ENCODE data around the gene PAOX.
A peak's percentile ranks its signal among the peaks of the same experiment; 100 is the strongest.

Gene PAOX

DNA sequence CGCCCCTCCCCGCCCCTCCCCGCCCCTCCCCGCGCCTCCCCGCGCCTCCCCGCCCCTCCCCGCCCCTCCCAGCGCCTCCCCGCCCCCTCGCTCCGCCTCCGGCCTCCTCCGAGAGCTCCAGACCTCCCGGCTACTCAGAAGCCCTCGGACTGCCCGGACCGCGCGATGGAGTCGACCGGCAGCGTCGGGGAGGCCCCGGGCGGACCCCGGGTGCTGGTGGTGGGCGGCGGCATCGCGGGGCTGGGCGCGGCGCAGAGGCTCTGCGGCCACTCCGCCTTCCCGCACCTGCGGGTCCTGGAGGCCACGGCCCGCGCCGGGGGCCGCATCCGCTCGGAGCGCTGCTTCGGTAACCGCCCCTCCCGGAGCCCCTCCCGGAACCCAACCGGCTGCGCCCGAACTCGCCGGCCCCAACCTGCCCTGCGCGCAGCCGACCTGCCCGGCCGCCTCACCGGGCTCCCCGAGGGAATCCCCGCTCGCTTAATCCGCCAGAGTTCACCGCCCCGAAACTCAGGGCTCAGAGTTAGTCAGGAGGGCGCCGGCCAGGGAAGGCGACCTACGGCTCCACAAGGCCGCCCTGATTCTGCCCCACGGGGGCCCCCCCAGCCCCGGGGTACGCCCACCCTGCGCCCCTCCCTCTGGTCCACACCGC, at the start of gene PAOX:
TSS of gene PAOX (plus strand) at position 111 of the 649 bp plus-strand sequence. CDS start at position 166, 55 bp downstream.
- DNase-seq, result no peak

DNA sequence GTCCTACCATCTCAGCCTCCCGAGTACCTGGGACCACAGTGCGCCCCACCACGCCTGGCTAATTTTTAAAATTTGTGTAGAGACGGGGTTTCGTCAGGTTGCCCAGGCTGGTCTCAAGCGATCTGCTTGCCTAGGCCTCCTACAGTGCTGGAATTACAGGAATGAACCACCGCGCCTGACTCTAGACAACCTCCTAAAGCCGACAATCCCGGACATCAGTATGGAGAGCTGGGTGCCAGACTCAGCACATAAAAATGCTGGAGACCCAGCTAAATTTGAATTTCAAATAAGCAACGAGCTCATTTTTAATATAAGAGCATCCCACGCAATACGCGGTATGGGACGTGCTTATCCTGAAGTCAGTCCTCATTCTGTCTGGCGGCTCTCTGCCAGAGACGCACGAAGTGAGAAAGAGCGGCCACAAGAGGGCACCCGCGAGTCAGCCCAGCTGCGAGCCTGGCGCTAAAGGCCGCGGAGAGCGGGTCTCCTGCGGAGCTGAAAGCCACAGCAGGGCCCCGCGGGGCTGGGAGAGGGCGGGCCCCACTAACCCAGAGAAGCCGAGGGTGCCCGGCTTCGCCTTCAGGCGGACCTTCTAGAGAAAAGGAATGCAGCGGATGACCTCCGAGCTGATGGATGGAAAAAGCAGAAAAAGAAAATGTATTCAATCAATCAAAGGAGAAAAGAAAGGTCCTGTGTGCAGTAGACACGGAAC, 49.4 kb upstream of the PAOX start:
- DNase-seq, result peak; percentile 82

DNA sequence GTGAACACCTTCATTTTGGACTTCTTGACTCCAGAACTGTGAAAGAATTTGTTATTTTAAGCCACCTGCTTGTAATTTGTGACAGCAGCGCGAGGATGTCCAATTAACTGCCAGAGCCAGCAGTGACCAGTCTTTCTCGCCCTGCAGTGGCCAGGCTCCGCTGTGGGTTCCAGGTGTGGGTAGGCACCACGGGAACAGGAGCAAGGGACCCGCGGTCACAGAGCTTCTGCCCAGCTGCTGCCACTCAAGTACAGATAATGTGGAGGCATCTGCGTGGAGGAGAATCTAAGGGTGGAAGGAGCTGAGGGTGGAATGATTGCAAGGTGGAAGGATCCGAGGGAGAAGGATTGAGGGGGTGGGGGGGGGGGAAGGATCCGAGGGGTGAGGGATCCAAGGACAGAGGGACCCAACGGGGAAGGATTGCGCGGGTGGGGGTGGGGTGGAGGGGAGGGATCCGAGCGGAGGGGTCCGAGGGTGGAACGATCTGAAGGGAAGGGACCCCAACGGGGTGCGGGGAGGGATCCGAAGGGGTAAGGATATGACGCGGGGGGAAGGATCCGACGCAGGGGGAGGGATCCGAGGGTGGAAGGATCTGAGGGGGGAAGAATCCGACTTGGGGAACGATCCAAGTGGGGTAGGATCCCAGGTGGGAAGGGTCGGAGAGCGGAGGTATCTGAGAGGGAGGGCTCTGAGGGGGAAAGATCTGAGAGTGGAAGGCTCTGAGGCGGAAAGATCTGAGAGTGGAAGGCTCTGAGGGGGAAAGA, 45.9 kb upstream of the PAOX start:
- no peak for DNase-seq

DNA sequence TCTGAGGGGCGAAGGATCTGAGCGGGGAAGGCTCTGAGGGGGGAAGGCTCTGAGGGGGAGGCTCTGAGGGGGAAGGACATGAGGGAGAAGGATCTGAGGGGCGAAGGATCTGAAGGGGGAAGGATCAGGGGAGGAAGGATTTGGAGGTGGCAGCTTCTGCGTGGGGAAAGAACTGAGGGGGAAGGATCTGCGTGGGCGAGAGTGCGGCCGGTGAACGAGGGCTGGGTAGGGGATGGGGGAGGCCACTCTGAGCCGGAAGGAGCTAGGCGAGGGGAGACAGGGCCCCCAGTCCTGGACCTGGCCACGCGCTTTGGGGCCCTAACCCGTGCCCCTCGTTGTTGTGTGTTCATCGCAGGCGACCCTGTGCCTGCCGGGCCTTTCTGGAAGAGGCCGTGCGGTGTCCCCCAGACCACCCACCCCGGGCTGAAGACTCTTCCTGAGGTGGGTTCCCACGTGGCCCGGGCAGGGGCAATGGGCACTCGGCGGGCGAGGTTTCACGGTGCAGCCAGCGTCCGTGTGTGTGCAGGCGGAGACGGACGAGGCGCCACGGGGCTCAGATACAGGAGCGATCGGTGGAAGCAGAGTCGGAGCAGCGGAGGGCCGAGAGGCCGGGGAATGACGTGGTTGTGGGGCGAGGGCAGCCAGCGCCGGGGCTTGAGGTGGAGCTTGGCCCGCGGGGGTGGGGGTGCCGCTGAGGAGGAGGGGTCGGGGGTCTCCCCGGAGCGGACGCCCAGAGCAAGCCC, 44.4 kb upstream of the PAOX start:
- DNase-seq, result peak; percentile 4

DNA sequence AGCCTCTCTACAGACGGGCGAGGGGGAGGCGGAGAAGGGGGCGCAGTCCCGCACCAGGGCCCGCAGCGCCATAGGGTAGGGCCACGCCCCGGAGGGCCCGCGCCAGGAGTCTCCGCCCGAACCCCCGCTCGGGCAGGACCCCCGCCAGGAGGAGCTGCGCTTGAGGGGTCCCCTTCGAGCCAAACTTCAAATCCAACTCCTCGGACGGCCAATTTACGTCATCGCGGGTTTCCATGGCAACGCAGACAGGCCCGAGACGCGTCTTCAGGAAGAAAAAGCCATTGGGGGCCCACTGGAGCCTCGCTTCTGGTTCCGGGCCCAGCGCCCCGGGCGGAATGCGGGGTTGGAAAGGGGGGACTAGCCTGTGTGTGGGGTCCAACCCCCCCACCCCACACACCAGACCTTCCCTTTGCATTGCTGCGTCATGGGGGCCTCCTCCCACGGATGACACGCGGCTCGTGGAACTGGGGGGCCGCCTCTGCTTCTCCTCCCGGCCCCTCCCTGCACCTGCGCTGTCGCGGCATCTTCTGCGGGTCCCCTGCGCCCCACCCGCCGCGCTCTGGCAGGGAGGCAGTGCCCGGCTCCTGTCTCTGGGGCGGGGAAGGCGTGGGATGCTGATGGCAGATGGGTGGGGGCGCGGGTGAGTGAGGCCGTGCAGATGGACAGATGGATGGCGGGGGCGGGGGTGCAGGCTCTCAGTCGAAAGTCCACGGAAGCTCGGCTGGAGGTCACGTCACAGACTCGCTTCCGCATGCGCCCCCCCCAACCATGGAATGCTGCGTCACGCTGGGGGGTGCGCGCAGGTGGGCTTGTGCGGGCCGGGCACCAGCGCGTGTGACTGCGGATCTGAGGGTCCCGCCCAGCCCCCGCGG, 43.6 kb upstream of the PAOX start:
- no peak for DNase-seq

DNA sequence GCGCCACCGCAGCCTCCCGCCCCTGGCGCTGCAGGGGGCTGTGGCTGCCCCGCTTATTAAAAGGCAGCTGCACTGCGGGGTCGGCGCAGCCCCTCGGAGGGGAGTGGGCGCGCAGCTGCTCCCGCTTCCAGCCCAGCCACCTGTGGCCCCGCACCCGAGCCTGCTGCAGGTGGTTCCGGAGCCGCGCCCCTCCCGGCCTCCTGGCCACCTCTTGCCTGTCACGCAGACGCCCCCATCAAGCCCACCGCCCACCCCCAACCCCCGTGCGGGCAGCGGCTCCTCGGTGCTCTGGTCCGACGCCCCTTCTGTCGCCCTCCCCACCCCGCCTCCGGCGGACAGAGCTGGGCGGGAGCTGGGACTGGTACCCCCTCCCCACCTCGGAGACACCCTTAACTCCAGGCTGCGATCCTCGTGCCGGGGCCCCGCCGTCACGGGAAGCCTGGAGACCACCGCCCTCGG, 42.9 kb upstream of the PAOX start:
- no peak for DNase-seq

DNA sequence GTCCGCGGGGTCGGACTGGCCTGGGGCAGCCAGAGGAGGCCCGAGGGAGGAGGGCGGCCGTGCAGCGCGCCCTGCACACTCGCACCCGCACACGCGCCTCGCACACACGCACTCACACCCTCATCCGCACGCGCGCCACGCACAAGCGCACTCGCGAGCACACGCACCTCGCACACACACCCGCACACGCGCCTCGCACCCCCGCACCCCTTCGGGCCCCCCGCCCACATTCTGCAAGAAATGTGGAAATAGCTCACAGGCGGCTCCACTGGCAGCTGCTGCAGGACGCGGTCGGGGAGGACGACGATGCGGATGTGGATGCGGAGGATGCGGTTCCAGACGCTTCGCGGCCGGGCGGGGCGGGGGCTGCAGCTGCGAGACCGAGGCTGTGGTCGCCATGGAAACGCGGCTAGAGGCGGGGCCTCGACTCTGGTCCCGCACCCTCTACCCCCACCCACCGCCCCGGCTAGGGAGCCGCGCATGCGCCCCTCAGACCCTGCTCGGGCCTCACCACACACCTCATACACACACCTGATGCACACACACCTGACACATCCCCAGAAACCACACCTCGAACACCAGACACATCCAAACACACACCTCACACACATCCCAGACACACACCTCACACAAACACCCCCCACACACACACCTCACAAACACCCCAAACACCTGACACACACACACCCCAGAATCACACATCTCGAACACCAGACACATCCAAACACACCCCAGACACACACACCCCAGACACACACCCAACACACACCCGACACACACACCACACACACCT, 42.3 kb upstream of the PAOX start, which contains the start of gene CALY:
TSS of gene CALY (minus strand) at position 320 of the 793 bp plus-strand sequence. CDS start 7,907 bp downstream, outside the sequence.
- no peak for DNase-seq

DNA sequence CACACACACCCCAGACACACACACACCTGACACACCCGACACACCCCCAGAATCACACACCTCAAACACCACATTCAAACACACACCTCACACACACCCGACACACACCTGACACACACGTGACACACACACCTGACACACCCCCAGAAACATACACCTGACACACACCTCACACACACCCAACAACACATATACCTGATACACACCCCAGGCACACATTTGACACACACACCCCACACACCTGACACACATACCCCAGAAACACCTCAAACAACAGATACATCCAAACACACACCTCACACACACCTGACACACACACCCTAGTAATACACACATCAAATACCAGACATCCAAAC, 41.7 kb upstream of the PAOX start:
- DNase-seq, result no peak

DNA sequence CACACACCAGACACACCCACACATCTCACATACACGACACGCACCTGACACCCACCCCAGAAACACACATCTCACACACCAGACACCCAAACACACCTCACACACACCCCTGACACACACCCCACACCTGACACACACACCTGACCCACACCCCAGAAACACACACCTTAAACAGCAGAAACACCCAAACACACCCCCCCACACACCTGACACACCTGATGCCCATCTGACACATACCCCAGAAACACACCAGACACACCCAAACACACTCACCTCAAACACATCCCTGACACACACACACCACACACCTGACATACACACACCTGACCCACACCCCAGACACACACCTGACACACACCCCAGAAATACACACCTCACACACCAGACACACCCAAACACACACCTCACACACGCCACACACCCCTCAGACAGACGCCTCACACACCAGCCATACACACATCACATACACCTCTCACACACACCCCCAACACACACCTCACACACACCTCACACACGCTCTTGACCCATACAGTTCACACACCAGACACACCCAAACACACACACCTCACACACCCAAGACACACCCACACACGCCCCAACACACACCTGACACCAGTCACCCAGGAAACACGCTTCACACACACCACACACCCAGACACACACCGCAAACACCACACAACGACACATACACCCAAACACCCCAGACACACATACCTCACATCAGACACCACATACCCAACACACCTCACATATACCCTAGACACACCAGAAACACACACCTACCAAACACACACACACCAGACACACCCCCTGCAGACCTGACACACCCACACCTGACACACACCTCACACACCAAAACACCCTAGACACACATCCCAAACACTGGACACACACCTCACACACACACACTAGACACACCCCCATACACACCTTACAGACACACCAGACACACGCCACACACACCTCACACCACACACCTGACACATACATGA, 40.7 kb upstream of the PAOX start:
- DNase-seq, result no peak

DNA sequence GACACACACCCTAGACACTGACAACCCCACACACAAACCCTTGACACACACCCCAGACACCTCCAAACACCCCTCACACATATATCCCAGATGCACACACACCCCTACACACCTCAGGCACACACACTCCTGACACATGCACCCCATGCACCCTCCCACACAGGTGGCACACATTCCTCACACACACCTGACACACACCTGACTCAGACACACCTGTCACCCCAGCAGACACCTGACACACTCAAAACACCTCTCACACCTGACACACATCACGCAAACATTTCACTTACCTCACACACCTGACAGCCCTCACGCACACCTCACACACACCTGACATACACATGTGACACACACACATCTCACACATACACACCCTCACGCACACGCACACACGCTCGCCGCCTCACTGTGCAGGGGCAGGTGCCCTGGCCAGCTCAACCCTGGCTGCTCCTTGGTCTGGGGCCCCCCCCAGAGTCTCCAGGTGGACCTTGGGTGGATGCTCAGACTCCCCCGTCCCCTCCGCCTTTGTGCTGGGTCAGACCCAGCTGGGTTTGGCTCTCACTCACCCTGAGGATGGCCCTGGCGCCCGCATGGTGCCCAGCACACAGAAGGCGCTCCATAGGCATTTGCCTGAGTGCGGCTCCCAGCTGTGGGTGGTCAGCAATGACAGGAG, 39.2 kb upstream of the PAOX start:
- no peak for DNase-seq

DNA sequence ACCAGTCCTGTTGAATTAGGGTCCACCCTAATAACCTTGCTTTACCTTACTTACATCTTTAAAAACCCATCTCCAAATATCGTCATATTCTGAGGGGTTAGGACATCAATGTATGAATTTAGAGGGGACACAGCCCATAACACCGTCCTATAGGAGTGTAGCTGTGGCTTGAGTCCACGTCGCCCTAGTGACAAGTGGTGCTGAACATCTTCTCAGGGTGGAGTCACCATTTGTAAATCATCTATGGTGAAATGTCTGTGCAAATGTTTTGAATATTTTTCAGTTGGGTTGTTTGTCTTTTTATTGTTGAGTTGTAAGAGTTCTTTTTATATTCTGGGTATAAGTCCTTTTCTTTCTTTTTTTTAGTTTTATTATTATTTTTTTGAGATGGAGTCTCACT, 37.1 kb upstream of the PAOX start:
- no peak for DNase-seq

DNA sequence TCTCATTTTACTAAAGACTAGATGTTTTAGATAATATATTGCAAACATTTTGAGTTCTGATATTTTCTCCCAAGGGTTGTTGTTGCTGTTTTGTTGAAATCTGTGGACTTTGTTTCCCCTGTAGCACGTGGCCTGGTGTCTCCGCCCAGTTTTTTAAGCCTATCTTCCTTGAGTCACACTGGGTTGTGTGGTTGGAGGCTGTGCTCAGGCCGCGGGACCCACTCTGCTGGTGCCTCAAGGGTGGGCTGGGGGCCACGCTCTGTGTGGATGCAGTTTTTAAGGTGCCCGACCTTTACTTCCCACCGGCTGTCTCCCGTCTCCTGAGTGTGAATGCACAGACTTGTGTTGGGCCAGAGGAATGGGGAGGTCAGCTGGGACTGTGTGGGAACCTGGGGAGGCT, 36.1 kb upstream of the PAOX start:
- no peak for DNase-seq

DNA sequence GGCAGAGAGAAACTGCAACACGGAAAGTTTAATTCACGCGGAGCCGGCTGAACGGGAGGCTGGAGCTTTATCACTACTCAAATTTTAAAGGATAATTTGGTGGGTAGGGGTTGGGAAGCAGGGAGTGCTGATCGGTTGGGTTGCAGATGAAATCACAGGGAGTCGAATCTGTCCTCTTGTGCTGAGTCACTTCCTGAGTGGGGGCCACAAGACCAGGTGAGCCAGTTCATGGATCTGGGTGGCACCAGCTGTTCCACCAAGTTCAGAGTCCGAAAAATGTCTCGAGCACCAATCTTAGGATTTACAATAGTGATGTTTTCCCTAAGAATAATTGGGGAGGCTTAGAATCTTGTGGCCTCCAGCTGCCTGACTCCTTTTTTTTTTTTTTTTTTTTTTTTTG, 35.5 kb upstream of the PAOX start:
- no peak for DNase-seq

DNA sequence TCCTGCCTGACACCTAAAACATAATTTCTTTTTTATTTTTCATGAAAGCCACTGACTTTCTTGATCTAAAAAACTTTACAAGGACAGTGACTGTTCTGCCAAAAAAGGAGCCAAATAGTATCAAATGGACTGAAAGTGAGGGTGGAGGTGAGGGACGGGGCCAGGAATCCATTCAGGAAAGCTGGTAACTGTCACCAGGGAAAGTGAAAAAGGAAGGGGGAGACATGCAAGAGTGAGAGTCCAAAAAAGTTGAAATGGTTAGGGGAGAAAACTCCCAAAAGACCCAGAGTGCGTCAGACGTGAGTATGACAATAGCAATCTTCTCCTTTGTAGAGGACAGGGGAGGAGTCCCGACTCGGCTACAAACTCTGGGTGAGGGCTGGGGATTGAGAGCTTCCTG, 34.8 kb upstream of the PAOX start:
- DNase-seq, result no peak

DNA sequence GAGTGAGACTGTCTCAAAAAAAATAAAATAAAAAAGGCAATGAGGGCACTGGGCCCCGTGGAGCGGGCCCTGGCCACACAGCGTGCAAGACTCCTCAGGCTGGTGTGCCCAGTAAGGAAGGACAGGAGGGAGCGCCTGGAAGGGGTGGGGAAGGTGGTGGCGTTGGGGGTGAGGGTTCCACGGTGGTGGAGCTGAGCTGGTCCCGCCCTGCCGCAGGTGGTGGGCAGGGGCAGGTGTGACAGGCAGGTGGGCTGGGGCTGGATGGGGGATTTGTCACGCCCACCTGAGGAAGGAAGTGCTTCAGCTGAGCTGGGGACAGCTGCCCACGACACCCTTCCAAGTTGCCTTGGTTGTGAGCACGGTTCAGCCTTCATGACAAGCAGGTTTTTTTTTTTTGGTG, 32.6 kb upstream of the PAOX start:
- no peak for DNase-seq

DNA sequence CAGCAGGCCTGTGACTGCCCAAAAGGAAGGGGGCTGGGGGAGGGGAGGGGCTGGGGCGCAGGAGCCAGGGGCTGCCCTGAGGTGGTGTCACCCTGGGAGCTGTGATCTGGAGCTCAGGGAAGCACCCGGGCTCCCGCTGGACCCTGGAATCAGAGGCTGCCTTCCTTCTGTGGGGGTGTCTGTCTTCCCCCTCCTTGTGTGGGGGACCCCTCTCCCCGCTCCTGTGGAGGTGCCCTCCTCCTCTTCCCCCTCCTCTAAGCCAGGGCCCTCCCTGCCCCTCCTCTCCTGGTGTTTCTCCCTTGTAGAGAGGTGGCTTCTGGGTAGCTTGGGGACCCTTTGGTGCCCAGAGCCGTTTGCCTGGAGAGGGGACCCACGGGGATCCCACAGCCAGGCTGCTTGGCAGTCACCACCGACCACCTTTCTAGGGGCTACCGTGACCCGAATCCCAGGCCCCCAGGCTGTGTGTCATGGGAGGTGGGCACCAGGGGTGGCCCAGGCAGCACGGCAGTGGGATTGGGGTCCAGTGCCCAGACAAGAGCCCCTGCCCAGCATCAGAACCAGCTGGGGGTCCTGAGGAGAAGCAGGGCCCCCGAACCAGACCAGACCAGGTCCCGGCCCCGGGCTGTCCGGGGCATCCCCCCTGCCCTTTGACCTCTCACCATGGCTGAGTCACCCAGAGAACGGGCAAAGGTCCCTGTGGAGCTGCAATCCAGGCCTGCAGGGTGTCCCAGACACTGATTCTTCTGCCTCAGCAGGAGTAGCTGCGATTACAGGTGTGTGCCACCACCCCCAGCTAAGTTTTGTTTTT, 31.1 kb upstream of the PAOX start:
- DNase-seq, result no peak

DNA sequence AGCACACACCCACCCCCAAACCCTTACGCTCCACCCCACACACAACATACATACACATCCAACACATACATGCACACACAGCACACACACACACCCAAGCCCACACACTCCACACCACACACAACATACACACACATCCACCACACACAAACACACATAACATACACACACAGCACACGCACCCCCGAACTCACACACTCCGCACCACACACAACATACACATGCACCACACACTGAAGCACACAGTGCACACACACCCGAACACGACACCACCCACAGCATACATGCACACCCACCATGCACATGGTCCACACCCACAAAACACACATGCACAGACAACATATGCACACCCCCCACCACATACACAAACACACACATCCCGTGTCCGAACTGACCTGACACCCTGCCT, 29.9 kb upstream of the PAOX start:
- DNase-seq, result no peak

DNA sequence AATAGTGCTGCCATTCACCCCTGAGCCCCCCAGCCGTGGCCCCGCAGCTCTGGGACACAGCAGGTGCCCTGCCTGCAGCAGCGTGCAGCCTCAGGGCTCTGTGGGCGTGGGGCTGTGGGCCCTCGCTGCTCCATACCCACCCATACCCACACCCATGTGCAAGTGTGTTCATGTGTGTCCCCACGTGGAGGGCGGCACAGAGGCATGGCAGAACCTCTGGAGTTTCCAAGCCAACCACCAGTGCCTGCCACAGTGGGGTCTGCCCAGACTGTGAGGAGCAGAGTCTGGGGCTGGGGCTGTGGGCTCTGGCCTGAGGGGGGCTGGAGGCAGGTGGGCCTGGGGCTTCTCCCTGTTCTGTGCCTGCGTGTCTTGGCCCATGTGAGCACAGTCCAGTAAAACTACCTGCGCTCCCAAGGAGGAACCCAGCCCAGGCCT, 29.5 kb upstream of the PAOX start:
- DNase-seq, result no peak

All from NCI-H526 treated with DMSO at 0.1 percent for 48 hours (cell line).